BE2C (cell line): Measurements from ENCODE around the gene SARDH.
A peak's percentile ranks its signal among the peaks of the same experiment; 100 is the strongest.

Experiments used
- DNase-seq: peaks from one replicate; pipeline ENCODE4 v3.0.0-alpha.2; 2020
- H3K27me3 ChIP-seq: fragments of 250-450 bp; sonication (Bioruptor Pico); 2 replicates; pipeline ENCODE4 v1.5.1; 2020; ENCODE audit warnings: mild to moderate bottlenecking
- H3K36me3 ChIP-seq: fragments of 250-450 bp; sonication (Bioruptor Pico); 2 replicates; pipeline ENCODE4 v1.5.1; 2020; ENCODE audit warnings: mild to moderate bottlenecking
- H3K4me1 ChIP-seq: fragments of 250-450 bp; sonication (Bioruptor Pico); 2 replicates; pipeline ENCODE4 v1.5.1; 2020
- H3K4me3 ChIP-seq: 2 replicates; pipeline ENCODE4 v1.5.1; 2011; ENCODE audit warnings: low read depth, low read length
- H3K9me3 ChIP-seq: fragments of 250-450 bp; sonication (Bioruptor Pico); 2 replicates; pipeline ENCODE4 v1.5.1; 2020
- CTCF ChIP-seq: IDR thresholded peaks from 2 replicates; pipeline ENCODE4 v1.5.1; 2012; ENCODE audit warnings: mild to moderate bottlenecking, low read depth, low read length

Gene SARDH

GRCh38 chr9:133691626-133692363 lies 46.4 kb downstream of the SARDH start:
- Histone ChIP-seq H3K36me3 (peaks cover 3% of the 10 kb centered on the region; the same call in 1 of the 2 replicates), H3K4me1 (peaks cover 7% of the 10 kb centered on the region), H3K27me3 (no peaks in the 10 kb centered on the region), H3K9me3 (no peaks in the 10 kb centered on the region), H3K4me3 (no peak overlapping the region)
- no peak for TF ChIP-seq CTCF
- peak; percentile 36 for DNase-seq

- no peaks in the 10 kb centered on the region for H3K27me3 ChIP-seq
- TF ChIP-seq CTCF: no peak
- no peaks in the 10 kb centered on the region for H3K9me3 ChIP-seq
- H3K4me3 ChIP-seq: no peak overlapping the region
- H3K36me3 ChIP-seq: peaks cover 3% of the 10 kb centered on the region; the same call in 1 of the 2 replicates
- peak; percentile 11 for DNase-seq
- peaks cover 7% of the 10 kb centered on the region for H3K4me1 ChIP-seq
Measured at GRCh38 chr9:133691191-133691590, 47.0 kb downstream of the SARDH start.

GRCh38 chr9:133690081-133690561 lies 48.0 kb downstream of the SARDH start:
- H3K36me3 ChIP-seq: peaks cover 3% of the 10 kb centered on the region; the same call in 1 of the 2 replicates
- H3K4me3 ChIP-seq: no peak overlapping the region
- DNase-seq: no peak
- H3K27me3 ChIP-seq: no peaks in the 10 kb centered on the region
- H3K9me3 ChIP-seq: no peaks in the 10 kb centered on the region
- no peak for TF ChIP-seq CTCF
- peaks cover 11% of the 10 kb centered on the region for H3K4me1 ChIP-seq

GRCh38 chr9:133689151-133689763 lies 48.9 kb downstream of the SARDH start:
- DNase-seq: no peak
- H3K36me3 ChIP-seq: no peaks in the 10 kb centered on the region
- no peak for TF ChIP-seq CTCF
- H3K4me3 ChIP-seq: no peak overlapping the region
- H3K27me3 ChIP-seq: no peaks in the 10 kb centered on the region
- H3K9me3 ChIP-seq: no peaks in the 10 kb centered on the region
- peaks cover 16% of the 10 kb centered on the region for H3K4me1 ChIP-seq

- H3K9me3 ChIP-seq: no peaks in the 10 kb centered on the region
- no peaks in the 10 kb centered on the region for H3K27me3 ChIP-seq
- TF ChIP-seq CTCF: no peak
- H3K36me3 ChIP-seq: no peaks in the 10 kb centered on the region
- no peak overlapping the region for H3K4me3 ChIP-seq
- H3K4me1 ChIP-seq: peaks cover 27% of the 10 kb centered on the region
- no peak for DNase-seq
Measured at GRCh38 chr9:133687856-133688761, 50.0 kb downstream of the SARDH start.
